T-helper 2 cell (primary cell): ENCODE results near the gene ST7L.

Experiments used
- DNase-seq, 5 experiments: peaks; one replicate each; pipeline versions ENCODE4 v3.0.0 to v3.0.0-alpha.2; 2012 to 2022

The ST7L gene

GRCh38 chr1:112544011-112544688 lies 74.8 kb downstream of the ST7L start:
- DNase-seq: no peak

DNA sequence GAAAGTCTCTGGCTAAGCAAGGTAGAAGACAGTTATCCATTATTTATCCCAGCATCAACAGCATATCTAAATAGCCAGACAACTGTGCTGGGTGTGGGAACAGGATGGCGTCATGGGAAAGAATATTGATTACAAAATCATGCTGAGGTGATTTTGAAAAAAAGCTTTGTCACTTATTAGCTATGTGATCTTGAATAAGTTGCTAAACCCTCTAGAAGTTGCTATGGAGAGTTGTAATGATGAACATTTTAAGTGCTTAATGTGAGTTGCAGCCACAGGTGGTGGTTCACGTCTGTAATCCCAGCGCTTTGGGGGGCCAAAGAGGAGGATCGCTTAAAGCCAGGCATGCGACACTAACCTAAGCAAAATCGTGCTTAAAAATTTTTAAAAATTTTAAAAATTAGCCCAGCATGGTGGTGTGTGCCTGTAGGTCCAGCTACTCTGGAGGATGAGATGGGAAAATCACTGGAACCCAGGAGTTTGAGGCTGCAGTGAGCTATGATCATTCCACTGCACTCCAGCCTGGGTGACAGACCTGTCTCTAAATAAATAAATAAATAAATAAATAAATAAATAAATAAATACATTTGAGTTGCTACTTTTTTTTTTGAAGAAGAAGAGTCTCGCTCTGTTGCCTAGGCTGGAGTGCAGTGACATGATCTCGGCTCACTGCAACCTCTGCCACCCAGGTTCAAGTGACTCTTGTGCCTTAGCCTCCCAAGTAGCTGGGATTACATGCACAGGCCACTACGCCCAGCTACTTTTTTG lies 76.6 kb downstream of the ST7L start:
- DNase-seq: no peak

DNA sequence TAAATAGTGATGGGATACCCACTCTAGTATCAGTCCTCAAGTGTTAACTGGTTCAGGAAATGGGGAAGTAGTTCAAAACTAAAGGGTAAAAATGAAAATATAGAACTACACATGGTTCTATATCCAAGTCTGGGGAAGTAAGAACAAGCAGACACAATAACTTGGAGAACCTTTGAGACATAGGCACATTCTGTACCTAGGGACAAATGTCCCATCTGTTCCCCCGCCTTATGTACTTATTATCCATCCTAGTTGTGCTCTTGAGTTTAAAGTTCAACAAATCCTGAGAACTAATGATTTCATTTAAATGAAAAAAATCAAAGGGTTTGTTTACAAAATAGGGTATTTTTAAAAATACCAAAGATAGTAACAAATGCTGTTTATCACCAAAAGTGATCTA lies 77.6 kb downstream of the ST7L start:
- DNase-seq: no peak

DNA sequence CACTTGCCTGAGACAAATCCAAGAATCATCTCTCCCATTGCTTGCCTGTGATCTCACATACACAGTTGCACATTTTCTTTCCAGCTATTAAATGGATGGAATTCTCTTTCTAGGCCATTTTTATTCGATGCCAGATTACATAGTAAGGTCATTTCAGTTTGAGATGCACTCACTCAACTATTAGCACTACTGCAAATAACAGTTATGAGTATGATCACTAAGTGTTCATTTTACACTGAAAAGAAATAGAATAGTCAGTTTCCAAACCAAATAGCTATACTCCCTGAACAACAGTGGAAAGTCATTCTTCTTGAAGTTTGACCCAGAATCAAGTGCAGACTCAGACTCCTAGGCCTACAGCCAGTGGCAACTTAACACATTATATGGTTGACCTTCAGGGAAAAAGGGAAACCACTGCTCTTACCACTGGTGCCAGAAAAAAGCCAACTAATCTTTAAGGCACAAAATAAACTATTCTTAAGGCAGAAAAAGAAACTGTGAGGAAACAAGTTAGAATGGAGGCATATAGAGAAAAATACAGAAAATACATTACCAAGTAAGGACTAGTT lies 78.6 kb downstream of the ST7L start:
- no peak for DNase-seq

- no peak for DNase-seq
These were observed 80.1 kb downstream of the ST7L start for GRCh38 chr1:112538883-112539282.

GRCh38 chr1:112537456-112537855 lies 81.5 kb downstream of the ST7L start:
- DNase-seq: no peak

DNA sequence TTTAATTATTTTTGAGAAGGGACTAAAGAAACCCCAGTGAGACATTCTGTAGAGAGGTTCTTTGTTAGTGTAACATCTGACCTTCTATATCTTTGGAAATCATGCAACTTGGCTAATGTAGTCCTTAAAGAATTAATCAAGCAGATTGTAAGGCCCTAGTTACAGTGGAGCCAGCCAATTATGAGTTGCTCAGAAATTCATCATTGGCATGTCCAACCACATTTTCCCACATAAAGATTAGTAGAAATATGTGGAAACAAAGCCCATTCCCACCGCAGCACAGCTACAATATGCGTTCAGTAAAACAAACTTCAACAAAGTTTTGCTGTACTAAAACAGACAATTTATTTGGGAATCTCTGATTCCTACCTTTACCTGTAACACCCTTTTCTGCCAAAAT lies 82.4 kb downstream of the ST7L start:
- no peak for DNase-seq

DNA sequence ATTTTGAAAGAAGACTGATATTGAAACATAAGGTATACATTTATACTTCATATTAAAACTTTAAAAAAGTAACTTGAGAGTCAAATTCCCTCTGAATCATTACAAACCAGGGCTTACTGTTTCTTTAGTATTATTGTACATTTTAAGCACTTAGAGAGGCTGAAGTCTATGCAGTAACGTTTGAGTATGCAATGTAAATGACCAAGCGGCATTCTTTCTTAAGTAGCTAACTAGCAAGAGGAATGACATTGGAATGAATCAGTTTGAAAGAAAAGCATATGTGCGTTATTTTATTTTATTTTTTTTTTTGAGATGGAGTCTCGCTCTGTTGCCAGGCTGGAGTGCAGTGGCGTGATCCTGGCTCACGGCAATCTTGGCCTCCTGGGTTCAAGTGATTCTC lies 85.9 kb downstream of the ST7L start:
- no peak for DNase-seq

GRCh38 chr1:112532064-112532463 lies 86.9 kb downstream of the ST7L start:
- DNase-seq: no peak

DNA sequence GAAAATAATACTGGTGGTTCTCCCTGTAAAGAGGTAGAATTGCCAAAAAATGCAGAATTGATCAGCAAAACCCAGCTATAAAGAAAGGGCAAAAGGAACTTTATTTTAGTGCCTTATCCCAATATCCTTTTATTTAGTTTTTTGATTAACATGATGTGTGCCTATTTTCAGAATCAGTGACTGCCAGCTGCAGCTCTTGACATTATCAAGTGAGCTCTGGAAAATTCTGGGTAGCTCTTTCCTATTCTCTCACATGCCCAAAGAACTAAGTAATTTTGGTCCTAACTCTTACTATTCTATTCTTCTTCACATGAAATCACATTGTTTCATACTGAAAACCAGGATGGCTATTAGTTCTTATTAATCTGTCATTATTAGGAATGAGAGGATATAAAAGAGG lies 88.1 kb downstream of the ST7L start:
- no peak for DNase-seq

DNA sequence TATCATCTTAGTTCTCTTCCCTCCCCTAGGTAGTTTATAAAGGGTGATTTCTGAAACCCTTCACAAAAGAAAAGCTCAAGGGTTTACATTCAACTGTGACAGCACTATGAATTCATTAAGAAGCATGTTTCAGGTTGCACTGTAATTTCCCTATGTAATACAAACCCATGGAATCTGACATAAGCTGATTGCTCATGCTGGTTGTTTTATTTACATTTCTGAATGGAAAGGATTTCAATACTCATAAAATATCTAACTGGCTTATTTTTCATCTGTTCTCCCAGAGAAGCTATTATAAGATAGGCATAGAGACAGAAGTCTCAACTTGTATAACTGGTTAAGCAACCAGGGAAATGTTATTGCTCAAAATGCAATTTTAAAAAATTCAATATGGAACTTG lies 89.6 kb downstream of the ST7L start:
- DNase-seq: no peak

- DNase-seq: no peak
These were observed 90.9 kb downstream of the ST7L start for GRCh38 chr1:112528076-112528475.

GRCh38 chr1:112527266-112528010 lies 91.5 kb downstream of the ST7L start:
- no peak for DNase-seq

GRCh38 chr1:112524986-112525385 lies 94.0 kb downstream of the ST7L start:
- no peak for DNase-seq

DNA sequence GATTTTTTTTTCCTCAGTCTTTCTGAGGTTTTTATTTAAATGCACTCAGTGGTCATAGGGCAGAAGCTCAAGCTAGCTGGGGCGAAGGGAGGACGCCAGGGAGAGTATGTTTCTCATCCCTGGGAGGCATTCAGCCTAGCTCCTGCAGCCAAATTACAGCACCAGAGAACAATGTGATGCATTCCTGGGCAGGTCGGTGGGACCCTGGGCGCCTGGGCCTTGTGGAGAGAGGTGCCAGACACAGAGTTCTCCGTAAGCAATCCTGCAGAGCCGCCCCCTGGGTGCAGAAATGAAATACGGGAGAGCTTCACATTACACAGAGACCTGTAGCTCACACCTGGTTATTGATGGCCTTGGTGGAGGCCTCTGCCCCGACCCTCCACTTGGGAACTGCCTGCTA lies 94.7 kb downstream of the ST7L start:
- no peak for DNase-seq

- no peak for DNase-seq
These were observed 96.3 kb downstream of the ST7L start for GRCh38 chr1:112522621-112523020.

GRCh38 chr1:112520166-112520565 lies 98.8 kb downstream of the ST7L start:
- no peak for DNase-seq

DNA sequence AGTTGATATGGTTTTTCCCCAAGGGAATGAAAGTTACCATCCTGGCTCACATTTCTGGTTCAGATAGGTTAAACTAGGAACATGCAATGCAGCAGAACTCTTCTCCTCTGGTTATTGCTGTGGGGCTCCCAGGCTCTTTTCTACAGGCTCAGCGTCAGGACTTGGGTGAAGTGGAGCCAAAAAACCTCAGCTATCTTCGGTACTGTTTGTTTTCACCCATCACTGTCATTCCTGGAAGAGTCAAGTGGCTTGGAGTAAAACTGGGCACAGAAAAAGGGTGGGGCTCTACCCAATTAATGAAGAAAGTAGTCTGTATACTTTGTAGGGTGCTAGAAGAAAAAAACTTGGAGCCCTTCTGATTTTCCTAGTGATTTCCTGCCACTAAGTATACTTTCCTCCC lies 100.8 kb downstream of the ST7L start:
- no peak for DNase-seq

DNA sequence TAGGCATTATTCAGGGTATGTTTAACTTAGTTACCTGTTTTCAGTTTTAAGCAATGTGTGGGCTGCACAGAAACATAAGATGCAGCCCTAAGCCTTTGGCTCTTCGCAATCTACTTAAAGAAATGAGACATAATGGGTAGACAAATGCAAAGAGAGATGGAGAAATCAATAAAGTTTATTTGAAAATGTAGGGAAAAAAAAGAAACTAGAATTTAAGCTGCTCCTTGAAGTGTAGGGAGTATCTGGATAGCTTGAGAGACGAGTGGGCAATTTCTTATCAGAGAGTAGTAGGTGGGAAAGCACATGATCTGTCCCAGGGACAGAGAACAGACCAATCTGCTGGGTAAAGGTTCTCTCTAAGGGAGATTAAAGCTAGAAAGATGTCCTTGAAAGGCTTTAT lies 101.3 kb downstream of the ST7L start:
- DNase-seq: no peak

DNA sequence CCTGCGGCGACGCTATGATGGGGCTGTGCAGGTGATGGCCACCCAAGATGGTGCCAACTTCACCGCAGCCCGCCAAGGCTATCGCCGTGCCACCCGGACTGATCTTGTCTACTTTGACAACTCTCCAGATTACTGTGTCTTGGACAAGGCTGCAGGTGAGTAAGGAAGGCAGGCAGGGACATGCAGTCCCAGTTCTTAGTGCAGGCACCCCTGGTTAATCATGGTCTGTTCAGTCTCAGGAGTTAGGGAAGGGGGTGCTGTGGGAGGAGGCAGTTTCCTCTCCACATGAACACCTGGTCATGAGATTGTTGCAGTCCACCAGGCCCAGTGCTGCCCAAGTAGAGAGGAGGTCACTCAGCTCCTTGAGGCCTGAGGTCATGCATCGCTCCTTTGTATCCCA lies 101.7 kb downstream of the ST7L start:
- no peak for DNase-seq

DNA sequence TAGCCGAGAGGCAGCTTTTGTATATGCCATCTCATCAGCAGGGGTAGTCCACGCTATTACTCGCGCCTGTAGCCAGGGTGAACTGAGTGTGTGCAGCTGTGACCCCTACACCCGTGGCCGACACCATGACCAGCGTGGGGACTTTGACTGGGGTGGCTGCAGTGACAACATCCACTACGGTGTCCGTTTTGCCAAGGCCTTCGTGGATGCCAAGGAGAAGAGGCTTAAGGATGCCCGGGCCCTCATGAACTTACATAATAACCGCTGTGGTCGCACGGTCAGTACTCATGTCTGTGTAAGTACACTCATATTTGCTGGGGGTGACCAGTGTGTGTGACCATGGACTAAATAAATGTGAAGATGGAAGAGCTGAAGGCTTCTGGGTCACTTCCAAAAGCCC lies 102.8 kb downstream of the ST7L start:
- DNase-seq: no peak

DNA sequence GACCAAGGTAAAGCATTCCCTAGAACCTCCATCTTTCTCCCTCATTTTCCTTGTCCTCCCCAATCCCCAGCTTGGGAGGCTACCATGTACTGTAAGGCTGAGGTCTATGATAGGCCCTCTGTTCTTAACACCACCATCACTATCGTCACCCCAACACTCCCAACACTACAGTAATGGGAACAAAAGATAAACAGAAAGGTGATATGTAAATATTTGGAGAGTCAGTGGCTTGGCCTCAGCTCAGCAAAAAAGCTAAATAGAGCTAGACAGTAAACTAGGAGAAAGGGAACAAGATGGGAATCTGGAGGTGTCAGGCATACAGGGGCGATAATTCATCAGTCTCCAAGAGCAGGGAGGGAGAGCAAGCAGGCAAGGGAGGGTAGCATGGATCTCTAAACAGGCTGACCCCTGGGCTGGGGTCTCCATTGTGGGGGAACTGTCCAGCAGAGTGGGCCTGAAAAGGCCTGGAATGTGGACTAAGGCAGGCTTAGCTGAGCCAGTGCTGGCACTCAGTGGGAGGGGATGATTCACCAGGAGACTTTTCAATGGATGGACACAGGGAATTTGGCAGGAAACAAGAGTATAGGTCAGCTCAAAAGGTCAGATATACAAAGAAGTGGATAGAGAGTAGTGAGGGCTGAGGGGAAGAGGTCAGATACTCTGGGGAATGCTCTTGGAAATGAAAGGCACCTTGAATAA lies 103.5 kb downstream of the ST7L start:
- DNase-seq: no peak

GRCh38 chr1:112514901-112515300 lies 104.0 kb downstream of the ST7L start:
- no peak for DNase-seq
